IPS-20b (cell line): Measurements from ENCODE around the gene TCL1B.

Experiments used
- H3K27ac ChIP-seq: one replicate; pipeline ENCODE4 v1.5.1; 2013; ENCODE audit warnings: low read length
- H3K27me3 ChIP-seq: 2 replicates; pipeline ENCODE4 v1.6.1; 2013; ENCODE audit warnings: mild to moderate bottlenecking, low read length, inconsistent platforms; ENCODE audit not compliant: insufficient read depth
- H3K36me3 ChIP-seq: 2 replicates; pipeline ENCODE4 v1.6.1; 2013; ENCODE audit warnings: low read depth, mild to moderate bottlenecking, inconsistent platforms, low read length, moderate library complexity; ENCODE audit not compliant: insufficient read depth
- H3K4me1 ChIP-seq: 2 replicates; pipeline ENCODE4 v1.6.1; 2013; ENCODE audit warnings: mild to moderate bottlenecking, control low read depth, inconsistent platforms, low read length, moderate library complexity; ENCODE audit not compliant: insufficient read depth
- H3K4me3 ChIP-seq: 2 replicates; pipeline ENCODE4 v1.5.1; 2013; ENCODE audit warnings: mild to moderate bottlenecking, low read length, inconsistent platforms
- H3K9ac ChIP-seq: 2 replicates; pipeline ENCODE4 v1.6.1; 2013; ENCODE audit warnings: low read depth, mild to moderate bottlenecking, inconsistent platforms, low read length, moderate library complexity
- H3K9me3 ChIP-seq: 2 replicates; pipeline ENCODE4 v1.6.1; 2013; ENCODE audit warnings: mild to moderate bottlenecking, low read depth, low read length, inconsistent platforms; ENCODE audit not compliant: insufficient read depth

Gene TCL1B

GRCh38 chr14:95730126-95730525, 43.9 kb downstream of the TCL1B start:
- Histone ChIP-seq H3K9ac (no peak overlapping the region), H3K27me3 (no peaks in the 10 kb centered on the region), H3K27ac (no peak overlapping the region), H3K4me3 (no peak overlapping the region), H3K9me3 (no peaks in the 10 kb centered on the region), H3K36me3 (no peaks in the 10 kb centered on the region), H3K4me1 (peaks cover 7% of the 10 kb centered on the region; the same call in 1 of the 2 replicates)

- no peaks in the 10 kb centered on the region for H3K36me3 ChIP-seq
- H3K9me3 ChIP-seq: no peaks in the 10 kb centered on the region
- no peak overlapping the region for H3K4me3 ChIP-seq
- no peaks in the 10 kb centered on the region for H3K27me3 ChIP-seq
- no peak overlapping the region for H3K27ac ChIP-seq
- H3K4me1 ChIP-seq: peaks cover 7% of the 10 kb centered on the region; the same call in 1 of the 2 replicates
- no peak overlapping the region for H3K9ac ChIP-seq
These were observed 47.0 kb downstream of the TCL1B start for GRCh38 chr14:95733212-95733611.

GRCh38 chr14:95739356-95739755, 53.1 kb downstream of the TCL1B start:
- H3K27ac ChIP-seq: no peak overlapping the region
- no peaks in the 10 kb centered on the region for H3K4me1 ChIP-seq
- no peak overlapping the region for H3K9ac ChIP-seq
- no peak overlapping the region for H3K4me3 ChIP-seq
- H3K9me3 ChIP-seq: no peaks in the 10 kb centered on the region
- H3K27me3 ChIP-seq: no peaks in the 10 kb centered on the region
- H3K36me3 ChIP-seq: no peaks in the 10 kb centered on the region

GRCh38 chr14:95741038-95741490, 54.8 kb downstream of the TCL1B start:
- Histone ChIP-seq H3K36me3 (no peaks in the 10 kb centered on the region), H3K27ac (no peak overlapping the region), H3K27me3 (no peaks in the 10 kb centered on the region; the same call in 1 of the 2 replicates), H3K4me3 (no peak overlapping the region), H3K4me1 (no peaks in the 10 kb centered on the region), H3K9me3 (no peaks in the 10 kb centered on the region), H3K9ac (no peak overlapping the region)

GRCh38 chr14:95741781-95742180, 55.6 kb downstream of the TCL1B start:
- Histone ChIP-seq H3K27me3 (no peaks in the 10 kb centered on the region; the same call in 1 of the 2 replicates), H3K9me3 (no peaks in the 10 kb centered on the region), H3K27ac (no peak overlapping the region), H3K4me3 (no peak overlapping the region), H3K9ac (no peak overlapping the region), H3K36me3 (no peaks in the 10 kb centered on the region), H3K4me1 (no peaks in the 10 kb centered on the region)
